Measurements from ENCODE around the gene PECR. TPM values are rescaled to one million over a fixed set of nuclear protein-coding genes. Genes with fewer than 3 reads are reported as not detected.

Gene PECR
- total and polyA plus RNA-seq, 2 donors (not counting 1 experiment from before 2014, with no cell fraction given), result 9.5 to 16.5 TPM

DNA sequence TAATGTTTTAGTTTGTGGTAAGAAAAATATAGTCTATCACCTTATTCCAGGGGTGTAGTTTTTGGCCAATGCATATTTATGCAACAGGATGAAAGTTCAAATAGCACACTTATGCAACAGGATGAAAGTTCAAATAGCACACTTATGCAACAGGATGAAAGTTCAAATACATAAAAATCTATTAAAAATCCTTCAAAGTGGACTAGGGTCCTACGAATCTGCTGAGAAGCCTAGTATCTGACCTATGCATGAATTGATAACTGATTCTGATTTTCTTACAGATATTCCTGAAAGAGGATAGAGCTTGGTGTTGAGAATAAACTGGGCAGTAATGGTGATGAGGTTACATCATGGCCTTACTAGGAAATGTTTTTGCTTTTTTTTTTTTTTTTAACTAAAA, 2.8 kb downstream of the PECR start:
- ChIA-PET CTCF (interaction anchor here (0.6 to 1.2 kb wide), 2 partner anchors 9 to 16 kb away, joined by 3 to 7 read pairs; no protein-coding TSS in a partner anchor), POLR2A (interaction anchor here (0.7 kb wide), 2 partner anchors 61 to 336 kb away, joined by 3 read pairs; no protein-coding TSS in a partner anchor)
- no peak overlapping the region for H3K27ac Mint-ChIP-seq
- Histone ChIP-seq H3K4me3 (ENCODE audit: control extremely low read depth in 1 of 5, extremely low read depth in 1 of 5, insufficient read depth in 1 of 5, low read depth in 2 of 5, low read length in 4 of 5) (no peak overlapping the region), H3K4me2 (replicated peaks; ENCODE audit: low read depth, low read length, poor library complexity, severe bottlenecking) (no peak overlapping the region), H3K4me1 (ENCODE audit: control insufficient read depth in 2 of 2, insufficient read depth in 2 of 2, low read length in 2 of 2) (peaks cover 24 to 25% of the 10 kb centered on the region in 2 donors), H3K36me3 (replicated peaks in 1 of 2; ENCODE audit: control extremely low read depth in 1 of 2, control insufficient read depth in 1 of 2, extremely low read depth in 1 of 2, insufficient read depth in 2 of 2, low read length in 1 of 2) (peaks cover 0 to 3% of the 10 kb centered on the region in 2 experiments), H3K9me3 (ENCODE audit: control extremely low read depth in 1 of 3, control insufficient read depth in 2 of 3, insufficient read depth in 1 of 3, low read length in 2 of 3) (no peaks in the 10 kb centered on the region), H4K20me1 (ENCODE audit: control insufficient read depth, insufficient read depth, low read length, poor library complexity, severe bottlenecking) (peaks cover 4% of the 10 kb centered on the region), H2AFZ (ENCODE audit: insufficient read depth, low read depth, low read length, poor library complexity, severe bottlenecking) (no peak overlapping the region), H3K9ac (ENCODE audit: low read length) (no peak overlapping the region), H3K27ac (ENCODE audit: low read length in 2 of 2) (no peak overlapping the region), H3K27me3 (replicated peaks in 1 of 4; ENCODE audit: control extremely low read depth in 1 of 4, control insufficient read depth in 3 of 4, insufficient read depth in 4 of 4, low read length in 3 of 4) (no peaks in the 10 kb centered on the region), H3K79me2 (ENCODE audit: control insufficient read depth, insufficient read depth, low read length) (peaks cover 20% of the 10 kb centered on the region)
- no peak for TF ChIP-seq EZH2 (IDR thresholded peaks at IDR 0.05; ENCODE audit: borderline replicate concordance, insufficient read depth, low read depth, low read length, poor library complexity, severe bottlenecking)
- TF ChIP-seq, protein P1, sequence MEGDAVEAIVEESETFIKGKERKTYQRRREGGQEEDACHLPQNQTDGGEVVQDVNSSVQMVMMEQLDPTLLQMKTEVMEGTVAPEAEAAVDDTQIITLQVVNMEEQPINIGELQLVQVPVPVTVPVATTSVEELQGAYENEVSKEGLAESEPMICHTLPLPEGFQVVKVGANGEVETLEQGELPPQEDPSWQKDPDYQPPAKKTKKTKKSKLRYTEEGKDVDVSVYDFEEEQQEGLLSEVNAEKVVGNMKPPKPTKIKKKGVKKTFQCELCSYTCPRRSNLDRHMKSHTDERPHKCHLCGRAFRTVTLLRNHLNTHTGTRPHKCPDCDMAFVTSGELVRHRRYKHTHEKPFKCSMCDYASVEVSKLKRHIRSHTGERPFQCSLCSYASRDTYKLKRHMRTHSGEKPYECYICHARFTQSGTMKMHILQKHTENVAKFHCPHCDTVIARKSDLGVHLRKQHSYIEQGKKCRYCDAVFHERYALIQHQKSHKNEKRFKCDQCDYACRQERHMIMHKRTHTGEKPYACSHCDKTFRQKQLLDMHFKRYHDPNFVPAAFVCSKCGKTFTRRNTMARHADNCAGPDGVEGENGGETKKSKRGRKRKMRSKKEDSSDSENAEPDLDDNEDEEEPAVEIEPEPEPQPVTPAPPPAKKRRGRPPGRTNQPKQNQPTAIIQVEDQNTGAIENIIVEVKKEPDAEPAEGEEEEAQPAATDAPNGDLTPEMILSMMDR (IDR thresholded peaks at IDR 0.05), result no peak
- H3K9me3 Mint-ChIP-seq (ENCODE audit: insufficient read depth), result no peaks in the 10 kb centered on the region
- DNase-seq (no peak), ATAC-seq (ENCODE audit: low read depth) (no peak)
- no peak overlapping the region for H3K4me3 Mint-ChIP-seq
- H3K4me1 Mint-ChIP-seq, result peaks cover 36% of the 10 kb centered on the region
- 100% methylated on average over 1 of the region's 1 CpG for WGBS (ENCODE audit: insufficient coverage)
- intact Hi-C loops (cut with micrococcal nuclease), result no loop called here
- no peaks in the 10 kb centered on the region for H3K27me3 Mint-ChIP-seq

- no peak overlapping the region for H3K4me3 Mint-ChIP-seq
- H3K27ac Mint-ChIP-seq, result no peak overlapping the region
- Histone ChIP-seq H4K20me1 (ENCODE audit: control insufficient read depth, insufficient read depth, low read length, poor library complexity, severe bottlenecking) (peaks cover 4% of the 10 kb centered on the region), H3K27ac (ENCODE audit: low read length in 2 of 2) (no peak overlapping the region), H3K9ac (ENCODE audit: low read length) (no peak overlapping the region), H3K4me3 (ENCODE audit: control extremely low read depth in 1 of 5, extremely low read depth in 1 of 5, insufficient read depth in 1 of 5, low read depth in 2 of 5, low read length in 4 of 5) (no peak overlapping the region), H3K36me3 (replicated peaks in 1 of 2; ENCODE audit: control extremely low read depth in 1 of 2, control insufficient read depth in 1 of 2, extremely low read depth in 1 of 2, insufficient read depth in 2 of 2, low read length in 1 of 2) (peaks cover 0 to 6% of the 10 kb centered on the region in 2 experiments), H2AFZ (ENCODE audit: insufficient read depth, low read depth, low read length, poor library complexity, severe bottlenecking) (no peak overlapping the region), H3K4me2 (replicated peaks; ENCODE audit: low read depth, low read length, poor library complexity, severe bottlenecking) (no peak overlapping the region), H3K4me1 (ENCODE audit: control insufficient read depth in 2 of 2, insufficient read depth in 2 of 2, low read length in 2 of 2) (peaks cover 0 to 2% of the 10 kb centered on the region in 2 donors), H3K9me3 (ENCODE audit: control extremely low read depth in 1 of 3, control insufficient read depth in 2 of 3, insufficient read depth in 1 of 3, low read length in 2 of 3) (peaks cover 0 to 4% (median 0%) of the 10 kb centered on the region in 3 donors), H3K79me2 (ENCODE audit: control insufficient read depth, insufficient read depth, low read length) (peaks cover 22% of the 10 kb centered on the region), H3K27me3 (replicated peaks in 1 of 4; ENCODE audit: control extremely low read depth in 1 of 4, control insufficient read depth in 3 of 4, insufficient read depth in 4 of 4, low read length in 3 of 4) (no peaks in the 10 kb centered on the region)
- TF ChIP-seq, protein P1 (IDR thresholded peaks at IDR 0.05), result no peak
- H3K27me3 Mint-ChIP-seq, result no peaks in the 10 kb centered on the region
- intact Hi-C loops (cut with micrococcal nuclease), result no loop called here
- H3K9me3 Mint-ChIP-seq (ENCODE audit: insufficient read depth), result no peaks in the 10 kb centered on the region
- 100% methylated on average over 2 of the region's 6 CpGs for WGBS (ENCODE audit: insufficient coverage)
- DNase-seq, result no peak
- no peak for ATAC-seq (ENCODE audit: low read depth)
- CTCF ChIA-PET, result no interaction called here
- peaks cover 10% of the 10 kb centered on the region for H3K4me1 Mint-ChIP-seq
- POLR2A ChIA-PET, result no interaction called here
These were observed 5.8 kb downstream of the PECR start for GRCh38 chr2:216075510-216076485.

Measured in B cell (primary cell).